NCI-H446 (cell line): Measurements from ENCODE around the gene CDC26.
"Not testable (repeated sequence)": the region's sequence is repeated elsewhere in the genome, so short reads cannot be mapped to it uniquely, and the experiment has no call there.

ENCODE experiments used
- DNase-seq, 2 experiments: peaks; one replicate each; lab custom pipeline; 2025; lab: John Stamatoyannopoulos, UW

Gene CDC26

GRCh38 chr9:113275157-113276131, at the start of gene CDC26, which contains the start of gene PRPF4:
Gene CDC26, minus strand, starts transcription at chr9:113275572. Its CDS starts 3,065 bp downstream, at chr9:113272507.
Gene PRPF4, plus strand, starts transcription at chr9:113275658. Its CDS starts 86 bp downstream, at chr9:113275744.
- peak; percentile 82 to 93 for DNase-seq

- no peak for DNase-seq
Measured at GRCh38 chr9:113322671-113323070, 47.3 kb upstream of the CDC26 start.

- no peak for DNase-seq
Measured at GRCh38 chr9:113320051-113320450, 44.7 kb upstream of the CDC26 start.

GRCh38 chr9:113319054-113319453, 43.7 kb upstream of the CDC26 start:
- no peak for DNase-seq

- DNase-seq, result no peak
Measured at GRCh38 chr9:113317777-113318176, 42.4 kb upstream of the CDC26 start.

GRCh38 chr9:113316030-113316429, 40.7 kb upstream of the CDC26 start:
- DNase-seq, result no peak

GRCh38 chr9:113315231-113315630, 39.9 kb upstream of the CDC26 start:
- DNase-seq, result no peak

- DNase-seq, result no peak
Measured at GRCh38 chr9:113313261-113313660, 37.9 kb upstream of the CDC26 start.

- DNase-seq, result no peak
Measured at GRCh38 chr9:113311961-113312360, 36.6 kb upstream of the CDC26 start.

GRCh38 chr9:113310538-113310937, 35.2 kb upstream of the CDC26 start:
- no peak for DNase-seq

GRCh38 chr9:113309204-113309813, 33.9 kb upstream of the CDC26 start:
- DNase-seq, result peak in 1 of 2 experiments; percentile 21

- DNase-seq, result no peak
Measured at GRCh38 chr9:113307396-113307975, 32.1 kb upstream of the CDC26 start.

GRCh38 chr9:113306566-113306965, 31.2 kb upstream of the CDC26 start:
- DNase-seq, result no peak

- DNase-seq, result no peak
Measured at GRCh38 chr9:113302792-113303418, 27.5 kb upstream of the CDC26 start, which contains the start of gene RNF183. Gene RNF183, minus strand, starts transcription at chr9:113303376. Its CDS starts 5,192 bp downstream, at chr9:113298184.

GRCh38 chr9:113301548-113301947, 26.2 kb upstream of the CDC26 start:
- no peak for DNase-seq

GRCh38 chr9:113299800-113300292, 24.5 kb upstream of the CDC26 start:
- DNase-seq, result no peak

- DNase-seq, result no peak
Measured at GRCh38 chr9:113298924-113299770, 23.8 kb upstream of the CDC26 start.

- DNase-seq, result no peak
Measured at GRCh38 chr9:113298311-113298710, 22.9 kb upstream of the CDC26 start.

GRCh38 chr9:113296796-113297558, 21.6 kb upstream of the CDC26 start:
- no peak for DNase-seq

- DNase-seq, result not testable (repeated sequence)
Measured at GRCh38 chr9:113296247-113296646, 20.9 kb upstream of the CDC26 start.
